Astrocyte (in vitro differentiated cells and primary cell): ENCODE data around the gene OSTF1.

Source experiments
- CTCF ChIP-seq: IDR thresholded peaks from 2 replicates; pipeline ENCODE4 v1.5.1; 2011; ENCODE audit warnings: low read depth, mild to moderate bottlenecking, inconsistent platforms, low read length, moderate library complexity; ENCODE audit not compliant: insufficient read depth
- EZH2 ChIP-seq: IDR thresholded peaks from 2 replicates; pipeline ENCODE4 v1.6.1; 2012; ENCODE audit warnings: mild to moderate bottlenecking, low read length, inconsistent platforms; ENCODE audit not compliant: insufficient read depth

GRCh38 chr9:75041041-75041440 is 47.3 kb upstream of the OSTF1 start:
- TF ChIP-seq CTCF (no peak), EZH2 (no peak)
